RPMI7951 (cell line): ENCODE data around the gene DHRS1. TPM values are rescaled to one million over a fixed set of nuclear protein-coding genes. Genes with fewer than 3 reads are reported as not detected.

Experiments used
- DNase-seq: peaks from one replicate; pipeline ENCODE4 v3.0.0-alpha.2; 2012; ENCODE audit warnings: low read depth
- total RNA-seq: library from RNA; depleted of rRNA; stranded (reverse); fragments of >200 nt; shearing (Covaris generic); gene quantifications from 2 replicates; pipeline ENCODE4 v1.2.3, GENCODE V29; 2014

DHRS1 gene
- total RNA-seq, 1 experiment from 2014 or later = 12.6 TPM

DNA sequence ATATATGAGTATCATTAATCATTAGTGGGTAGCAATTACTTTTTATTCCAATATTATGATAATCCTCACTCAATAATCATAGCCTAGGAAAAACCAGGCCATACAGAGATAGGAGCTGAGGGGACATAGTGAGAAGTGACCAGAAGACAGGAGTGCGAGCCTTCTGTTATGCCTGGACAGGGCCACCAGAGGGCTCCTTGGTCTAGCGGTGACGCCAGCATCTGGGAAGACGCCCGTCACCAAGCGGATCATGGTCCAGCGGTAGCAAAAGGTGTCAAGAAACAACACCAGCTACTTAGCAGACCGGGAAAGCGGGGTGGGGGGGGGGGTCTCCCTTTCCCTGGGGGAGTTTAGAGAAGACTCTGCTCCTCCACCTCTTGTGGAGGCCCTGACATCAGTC, 28.3 kb upstream of the DHRS1 start:
- DNase-seq = peak; percentile 22

DNA sequence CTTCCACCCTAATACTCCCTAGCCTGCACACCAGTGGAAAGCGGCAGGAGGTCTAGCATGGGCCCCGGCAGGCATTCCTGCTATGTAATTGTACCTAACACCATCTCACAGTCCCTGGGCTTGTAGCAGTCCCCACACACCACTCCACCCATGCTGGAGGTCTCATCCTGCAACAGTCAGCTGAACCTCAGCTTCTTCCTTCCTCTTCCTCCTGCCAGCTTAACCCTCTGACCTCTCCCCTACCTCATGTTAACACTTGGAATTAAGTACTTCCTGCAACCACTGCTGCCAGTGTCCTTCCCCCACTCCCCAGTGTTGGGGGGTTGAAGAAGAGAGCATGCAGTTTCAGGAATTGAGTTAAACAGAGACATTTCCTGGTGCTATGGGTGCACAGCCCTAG, 27.7 kb upstream of the DHRS1 start:
- DNase-seq = no peak

DNA sequence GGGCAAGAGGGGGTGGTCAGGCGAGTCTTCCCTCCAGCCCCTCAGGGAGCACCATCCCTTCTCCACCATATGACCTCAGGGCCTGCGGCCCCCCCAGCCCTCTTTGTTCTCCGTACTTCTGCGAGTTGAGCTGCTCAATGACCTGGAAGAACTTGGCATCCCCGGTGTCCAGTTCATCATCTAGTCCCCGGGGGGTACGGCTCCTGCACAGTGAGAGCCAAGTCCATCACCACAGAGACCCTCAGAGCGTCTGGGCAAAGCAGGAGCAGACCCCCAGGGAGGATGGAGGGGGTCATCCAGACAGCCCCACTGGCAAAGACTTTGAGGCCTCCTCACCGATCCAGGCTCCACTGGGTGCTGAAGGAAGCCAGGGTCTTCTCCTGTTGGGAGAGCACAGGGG, 26.4 kb upstream of the DHRS1 start:
- no peak for DNase-seq

DNA sequence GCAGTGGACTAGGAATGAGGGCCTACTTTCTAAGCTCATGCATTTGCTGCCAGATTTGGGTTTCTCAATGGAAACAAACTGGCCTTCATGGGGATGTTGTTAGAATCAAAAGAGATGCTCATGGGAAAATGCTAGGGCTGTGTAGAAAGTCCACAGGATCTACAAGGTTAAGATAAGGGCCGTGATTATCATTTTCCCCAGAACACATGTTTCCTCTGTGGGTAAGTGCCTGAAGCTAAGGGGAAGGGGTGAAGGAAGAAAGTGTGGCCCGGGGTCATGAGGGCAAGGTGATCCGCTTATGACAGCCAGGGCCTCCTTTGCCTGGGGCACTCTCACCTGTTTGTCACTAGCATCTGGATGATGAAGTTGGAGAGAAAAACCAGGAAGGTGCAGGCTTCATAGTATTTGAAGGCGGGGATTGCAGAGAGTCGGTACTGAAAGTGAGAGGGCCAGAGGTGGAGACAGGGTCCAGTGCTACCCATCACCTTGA, 25.5 kb upstream of the DHRS1 start:
- no peak for DNase-seq

DNA sequence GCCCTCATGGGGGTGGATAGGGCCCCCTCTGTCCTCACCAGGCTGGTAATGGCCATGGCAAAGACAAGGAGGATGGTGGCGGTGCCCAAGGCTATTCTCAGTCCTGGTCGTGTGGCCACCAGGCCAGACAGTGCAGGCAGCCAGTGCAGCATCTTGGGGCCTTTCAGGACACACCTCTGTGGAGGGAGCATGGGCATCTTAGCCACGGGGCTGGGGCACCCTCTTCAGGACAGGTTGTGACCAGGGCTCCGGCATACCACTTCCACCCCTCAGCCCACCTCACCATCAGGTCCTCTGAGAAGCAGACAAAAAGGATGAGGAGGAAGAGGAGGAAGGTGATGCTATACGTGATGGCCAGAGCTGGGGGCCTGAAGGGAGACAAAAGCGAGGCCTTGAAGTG, 24.4 kb upstream of the DHRS1 start:
- DNase-seq = no peak

DNA sequence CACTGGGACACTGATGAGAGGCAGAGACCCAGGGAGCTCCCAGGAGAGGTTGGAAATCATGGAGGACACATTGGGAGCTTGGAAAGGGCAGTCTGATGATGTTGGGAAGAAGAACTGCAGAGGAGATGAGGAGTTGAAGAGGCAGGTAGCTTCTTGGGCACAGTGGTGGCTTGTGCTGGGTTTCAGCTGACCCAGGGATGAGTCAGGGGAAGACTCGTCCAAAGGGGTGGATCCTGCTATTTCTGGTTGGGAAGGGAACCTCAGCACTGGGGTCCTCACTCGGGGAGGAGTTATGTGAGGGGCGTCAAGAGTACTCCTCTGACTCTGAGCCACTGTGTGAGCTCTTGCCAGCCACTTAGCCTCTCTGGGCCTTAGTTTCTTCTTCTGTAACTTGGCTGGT, 23.8 kb upstream of the DHRS1 start:
- no peak for DNase-seq

DNA sequence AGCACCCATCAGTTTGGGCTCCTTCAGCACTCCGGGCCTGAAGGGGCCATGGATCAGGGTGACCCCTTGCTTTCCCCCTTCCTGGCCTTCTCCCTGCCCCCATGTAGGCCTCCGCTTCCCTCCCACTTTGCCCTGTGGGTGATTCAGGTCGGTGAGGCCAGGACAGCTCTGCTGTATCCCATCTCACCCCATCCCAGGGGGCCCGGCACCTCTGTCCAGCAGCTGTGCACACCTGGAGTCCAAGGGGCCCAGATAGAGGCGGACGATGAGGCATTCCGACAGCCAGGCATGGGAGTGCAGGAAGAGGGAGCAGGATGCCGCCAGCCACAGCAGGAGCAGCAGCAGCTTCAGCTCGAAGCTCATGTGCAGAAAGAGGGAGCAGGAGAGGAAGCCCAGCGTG, 23.1 kb upstream of the DHRS1 start:
- no peak for DNase-seq

DNA sequence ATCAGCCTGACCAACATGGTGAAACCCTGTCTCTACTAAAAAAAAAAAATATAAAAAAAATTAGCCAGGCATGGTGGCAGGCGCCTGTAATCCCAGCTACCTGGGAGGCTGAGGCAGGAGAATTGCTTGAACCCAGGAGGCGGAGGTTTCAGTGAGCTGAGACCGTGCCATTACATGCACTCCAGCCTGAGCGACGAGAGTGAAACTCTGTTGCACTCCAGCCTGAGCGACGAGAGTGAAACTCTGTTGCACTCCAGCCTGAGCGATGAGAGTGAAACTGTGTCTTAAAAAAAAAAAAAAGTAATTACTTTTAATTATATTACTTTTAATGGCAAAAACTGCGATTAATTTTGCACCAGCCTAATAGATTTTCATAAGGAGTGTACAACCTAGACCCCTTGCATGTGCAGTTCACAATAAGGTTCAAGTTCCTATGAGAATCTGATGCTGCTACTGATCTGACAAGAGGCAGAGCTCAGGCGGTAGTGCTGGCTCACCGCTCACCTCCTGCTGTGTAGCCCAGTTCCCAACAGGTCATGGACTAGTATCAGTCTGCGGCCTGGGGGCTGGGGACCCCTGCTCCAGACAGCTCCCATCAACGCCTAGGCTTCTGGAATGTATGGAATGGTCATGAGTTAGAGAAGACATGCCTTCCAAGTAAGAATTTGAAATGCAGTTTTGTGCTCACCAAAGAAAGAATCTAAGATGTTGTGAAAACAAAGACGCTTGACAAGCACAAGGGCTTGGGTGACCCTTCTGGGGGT, 21.8 kb upstream of the DHRS1 start:
- no peak for DNase-seq

DNA sequence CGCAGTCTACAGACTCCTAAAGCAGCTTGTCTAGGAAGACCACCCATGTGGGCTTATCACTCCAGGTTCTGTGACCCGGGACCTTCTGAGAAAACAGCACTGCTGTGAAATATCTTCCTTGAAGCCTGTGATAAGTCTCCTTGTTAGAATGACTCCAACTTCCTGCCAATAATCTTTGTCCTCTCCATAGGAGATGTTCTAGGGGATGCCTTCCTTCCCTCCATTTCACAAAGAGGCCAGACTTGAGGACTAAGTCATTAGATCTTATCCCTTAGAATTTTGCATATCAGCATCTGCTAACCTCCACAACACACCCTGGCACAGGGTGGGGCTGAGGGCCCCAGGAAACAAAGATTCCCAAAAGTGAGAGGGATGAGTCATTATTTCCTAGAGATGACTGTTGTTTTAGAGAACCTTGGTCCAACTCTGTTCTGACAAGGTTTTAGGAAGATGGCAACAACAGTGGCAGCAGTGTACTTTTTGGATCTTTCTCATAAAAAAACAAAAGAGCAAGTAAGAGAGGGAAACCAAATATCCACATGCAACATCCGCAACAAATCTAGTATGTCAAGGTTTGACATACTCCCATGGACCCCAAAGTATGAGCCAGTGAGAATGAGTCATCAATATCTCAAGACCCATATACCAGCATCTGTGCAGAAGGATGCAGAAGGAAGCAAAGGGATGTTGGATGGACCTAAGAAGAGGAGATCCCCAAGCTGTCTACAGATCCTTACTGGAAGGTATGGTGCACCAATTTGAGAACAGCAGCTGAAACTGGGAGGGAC, 17.8 kb upstream of the DHRS1 start:
- peak; percentile 66 for DNase-seq

DNA sequence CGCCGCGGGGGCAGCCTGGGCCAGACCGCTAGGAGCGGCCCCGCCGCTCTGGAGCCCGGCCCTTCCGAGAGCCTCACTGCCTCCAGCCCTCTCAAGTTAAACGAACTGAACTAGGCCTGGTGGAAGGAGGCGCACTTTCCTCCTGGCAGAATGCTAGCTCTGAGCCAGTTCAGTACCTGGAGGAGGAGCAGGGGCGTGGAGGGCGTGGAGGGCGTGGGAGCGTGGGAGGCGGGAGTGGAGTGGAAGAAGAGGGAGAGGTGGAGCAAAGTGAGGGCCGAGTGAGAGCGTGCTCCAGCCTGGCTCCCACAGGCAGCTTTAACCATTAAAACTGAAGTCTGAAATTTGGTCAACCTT, 17.0 kb upstream of the DHRS1 start:
- no peak for DNase-seq

DNA sequence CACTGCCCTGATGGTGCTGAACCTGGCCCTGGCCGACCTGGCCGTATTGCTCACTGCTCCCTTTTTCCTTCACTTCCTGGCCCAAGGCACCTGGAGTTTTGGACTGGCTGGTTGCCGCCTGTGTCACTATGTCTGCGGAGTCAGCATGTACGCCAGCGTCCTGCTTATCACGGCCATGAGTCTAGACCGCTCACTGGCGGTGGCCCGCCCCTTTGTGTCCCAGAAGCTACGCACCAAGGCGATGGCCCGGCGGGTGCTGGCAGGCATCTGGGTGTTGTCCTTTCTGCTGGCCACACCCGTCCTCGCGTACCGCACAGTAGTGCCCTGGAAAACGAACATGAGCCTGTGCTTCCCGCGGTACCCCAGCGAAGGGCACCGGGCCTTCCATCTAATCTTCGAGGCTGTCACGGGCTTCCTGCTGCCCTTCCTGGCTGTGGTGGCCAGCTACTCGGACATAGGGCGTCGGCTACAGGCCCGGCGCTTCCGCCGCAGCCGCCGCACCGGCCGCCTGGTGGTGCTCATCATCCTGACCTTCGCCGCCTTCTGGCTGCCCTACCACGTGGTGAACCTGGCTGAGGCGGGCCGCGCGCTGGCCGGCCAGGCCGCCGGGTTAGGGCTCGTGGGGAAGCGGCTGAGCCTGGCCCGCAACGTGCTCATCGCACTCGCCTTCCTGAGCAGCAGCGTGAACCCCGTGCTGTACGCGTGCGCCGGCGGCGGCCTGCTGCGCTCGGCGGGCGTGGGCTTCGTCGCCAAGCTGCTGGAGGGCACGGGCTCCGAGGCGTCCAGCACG, 16.4 kb upstream of the DHRS1 start:
- no peak for DNase-seq

DNA sequence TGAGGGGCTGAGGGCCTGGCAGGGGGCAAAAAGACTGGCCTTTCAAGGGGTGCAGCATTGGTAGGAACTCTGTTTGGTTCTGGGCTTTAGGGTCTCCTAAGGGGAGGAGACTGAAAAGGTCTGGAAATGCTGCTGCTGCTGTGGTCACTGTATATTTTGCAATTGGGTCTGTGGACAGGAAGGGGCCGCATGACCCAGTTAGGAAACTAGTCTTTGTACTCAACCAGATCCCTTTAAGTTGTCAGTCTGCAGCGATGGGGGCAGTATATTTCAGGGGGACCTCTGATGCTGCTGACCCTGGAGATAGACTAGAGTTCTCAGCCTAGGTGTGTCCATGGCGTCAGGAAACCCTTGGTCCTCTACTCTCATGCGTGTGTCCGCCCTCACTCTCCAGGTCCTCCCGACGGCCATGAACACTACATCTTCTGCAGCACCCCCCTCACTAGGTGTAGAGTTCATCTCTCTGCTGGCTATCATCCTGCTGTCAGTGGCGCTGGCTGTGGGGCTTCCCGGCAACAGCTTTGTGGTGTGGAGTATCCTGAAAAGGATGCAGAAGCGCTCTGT, 15.7 kb upstream of the DHRS1 start:
- no peak for DNase-seq

DNA sequence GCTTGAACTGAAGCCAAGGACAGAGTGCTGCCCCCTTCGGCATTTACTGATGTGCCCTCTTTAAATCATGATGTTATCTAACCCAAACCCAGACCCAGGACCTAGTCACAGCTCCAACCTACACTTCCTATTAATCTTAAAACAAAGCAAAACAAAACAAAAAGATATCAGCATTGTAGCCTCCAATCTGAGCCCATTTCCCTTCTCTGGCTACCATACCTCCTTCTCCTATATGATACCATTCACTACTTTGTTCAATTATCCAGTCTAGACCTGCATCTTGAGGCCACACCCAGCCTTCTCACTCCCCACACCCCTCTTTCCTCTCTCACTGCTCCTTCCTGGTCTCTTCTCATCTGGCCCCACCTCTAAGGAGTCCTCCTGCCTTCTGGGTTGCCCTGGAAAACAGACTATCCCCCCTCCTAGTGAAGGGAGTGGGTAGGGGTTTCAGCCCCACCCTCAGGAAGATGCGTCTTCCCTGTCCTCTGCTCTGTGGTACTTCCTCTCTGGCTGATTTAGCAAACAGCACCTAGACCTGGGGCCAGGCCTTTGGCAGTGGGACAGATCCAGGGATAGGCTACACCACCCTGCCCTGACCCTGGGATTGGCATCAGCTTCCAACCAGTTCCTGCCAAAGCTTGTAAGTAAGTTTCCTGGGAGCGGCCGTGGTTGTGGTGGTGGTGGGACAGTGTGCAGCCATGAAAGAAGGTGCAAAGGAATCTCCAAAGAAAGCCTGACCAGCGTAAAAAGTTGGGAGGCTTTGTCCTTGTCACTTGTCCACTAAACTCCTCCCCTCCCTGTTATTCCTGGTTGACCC, 15.0 kb upstream of the DHRS1 start:
- DNase-seq = no peak

DNA sequence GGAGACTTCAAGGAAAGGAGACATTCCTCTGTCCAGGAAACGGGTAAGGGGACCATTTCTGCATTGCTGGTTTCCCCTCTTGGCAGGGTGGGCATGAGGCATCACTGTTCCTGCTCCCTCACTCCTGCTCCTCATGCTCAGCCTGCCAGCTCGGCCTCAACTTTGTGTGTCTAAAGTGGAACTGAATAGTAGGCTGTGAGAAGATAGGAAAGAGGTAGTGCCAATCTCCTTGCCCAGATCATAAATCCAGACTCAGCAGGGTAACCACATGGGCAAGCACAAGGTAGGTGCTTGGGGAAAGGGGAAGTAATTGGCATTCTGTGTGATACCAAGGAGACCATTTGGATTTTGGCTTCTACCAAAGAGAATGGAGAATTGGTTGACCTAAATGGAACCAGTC, 14.3 kb upstream of the DHRS1 start:
- no peak for DNase-seq

DNA sequence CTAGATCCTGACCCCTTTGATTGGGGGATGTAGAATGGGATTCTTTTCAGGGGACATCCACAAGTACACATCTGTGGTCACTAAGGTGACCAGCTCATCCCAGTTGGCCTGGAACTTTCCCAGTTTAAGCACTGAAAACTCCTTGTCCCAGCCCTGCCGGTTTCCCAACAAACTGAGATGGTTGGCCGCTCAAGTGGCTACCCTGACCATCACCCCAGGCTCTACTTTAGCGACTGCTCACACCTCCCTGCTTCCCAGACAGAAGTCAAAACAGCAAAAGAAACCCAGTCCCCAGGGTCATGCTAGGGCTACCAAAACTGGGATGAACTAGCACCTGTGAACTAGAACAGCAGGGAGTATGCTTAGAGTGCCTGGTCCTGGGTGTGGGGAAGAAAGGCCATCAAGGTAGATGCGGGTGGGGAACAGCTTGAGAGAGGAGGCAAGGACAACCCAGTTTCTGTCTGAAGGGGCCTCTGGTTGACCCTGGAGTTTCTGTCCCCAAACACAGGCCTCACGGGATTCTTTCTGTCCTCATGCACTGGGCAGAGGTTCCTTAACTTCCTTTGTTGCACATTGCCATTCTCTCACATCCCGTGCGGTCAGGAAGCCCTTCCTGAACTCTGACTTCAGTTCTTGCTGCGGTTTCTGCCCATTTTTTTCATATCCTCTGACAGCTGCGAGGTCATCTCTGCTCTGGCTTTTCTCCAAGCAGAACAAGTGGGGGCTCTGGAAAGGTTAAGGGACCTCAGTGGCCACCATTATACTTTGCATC, 13.3 kb upstream of the DHRS1 start:
- peak; percentile 40 for DNase-seq

DNA sequence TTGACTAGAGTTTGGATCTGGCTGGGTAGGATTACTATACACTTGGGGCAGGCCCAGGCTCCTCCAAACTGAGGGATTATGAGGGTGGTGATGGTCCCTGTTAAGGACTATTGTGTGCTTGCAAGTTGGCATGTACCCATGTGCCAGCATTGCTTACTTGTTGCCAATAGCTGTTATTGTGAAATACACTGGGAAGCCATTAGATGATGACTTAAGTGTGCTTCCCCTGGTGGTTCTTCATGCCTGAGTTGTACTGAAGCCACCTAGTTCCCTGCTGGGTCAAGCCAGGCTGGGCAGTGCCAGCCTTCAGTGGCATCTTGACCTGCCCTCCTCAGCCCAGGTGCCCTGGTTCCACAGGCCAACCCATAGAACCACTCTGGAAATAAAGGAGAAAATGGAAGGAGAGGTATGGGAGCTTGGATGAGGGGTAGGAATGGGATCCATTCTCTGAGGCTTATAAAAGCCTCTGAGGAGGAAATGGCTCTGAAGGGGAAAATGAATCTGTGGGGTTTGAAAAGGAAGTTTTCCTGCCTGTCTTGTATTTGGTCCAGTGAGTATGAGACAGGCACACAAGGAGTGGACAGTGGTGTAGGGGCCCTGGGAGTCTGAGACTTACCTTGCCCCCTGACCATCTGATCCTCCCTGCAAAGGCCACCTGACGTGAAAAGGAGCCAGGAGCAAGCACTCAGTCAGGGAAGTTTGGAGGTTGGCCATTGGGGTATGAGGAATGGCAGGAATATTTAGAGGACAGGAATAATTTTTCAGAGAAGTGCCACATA, 12.4 kb upstream of the DHRS1 start:
- no peak for DNase-seq

DNA sequence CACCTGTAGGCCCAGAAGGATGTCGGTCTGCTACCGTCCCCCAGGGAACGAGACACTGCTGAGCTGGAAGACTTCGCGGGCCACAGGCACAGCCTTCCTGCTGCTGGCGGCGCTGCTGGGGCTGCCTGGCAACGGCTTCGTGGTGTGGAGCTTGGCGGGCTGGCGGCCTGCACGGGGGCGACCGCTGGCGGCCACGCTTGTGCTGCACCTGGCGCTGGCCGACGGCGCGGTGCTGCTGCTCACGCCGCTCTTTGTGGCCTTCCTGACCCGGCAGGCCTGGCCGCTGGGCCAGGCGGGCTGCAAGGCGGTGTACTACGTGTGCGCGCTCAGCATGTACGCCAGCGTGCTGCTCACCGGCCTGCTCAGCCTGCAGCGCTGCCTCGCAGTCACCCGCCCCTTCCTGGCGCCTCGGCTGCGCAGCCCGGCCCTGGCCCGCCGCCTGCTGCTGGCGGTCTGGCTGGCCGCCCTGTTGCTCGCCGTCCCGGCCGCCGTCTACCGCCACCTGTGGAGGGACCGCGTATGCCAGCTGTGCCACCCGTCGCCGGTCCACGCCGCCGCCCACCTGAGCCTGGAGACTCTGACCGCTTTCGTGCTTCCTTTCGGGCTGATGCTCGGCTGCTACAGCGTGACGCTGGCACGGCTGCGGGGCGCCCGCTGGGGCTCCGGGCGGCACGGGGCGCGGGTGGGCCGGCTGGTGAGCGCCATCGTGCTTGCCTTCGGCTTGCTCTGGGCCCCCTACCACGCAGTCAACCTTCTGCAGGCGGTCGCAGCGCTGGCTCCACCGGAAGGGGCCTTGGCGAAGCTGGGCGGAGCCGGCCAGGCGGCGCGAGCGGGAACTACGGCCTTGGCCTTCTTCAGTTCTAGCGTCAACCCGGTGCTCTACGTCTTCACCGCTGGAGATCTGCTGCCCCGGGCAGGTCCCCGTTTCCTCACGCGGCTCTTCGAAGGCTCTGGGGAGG, 11.3 kb upstream of the DHRS1 start, which contains the start of gene LTB4R:
Gene LTB4R (plus strand): TSS at position 857 of the 959 bp plus-strand sequence. CDS start 4,150 bp downstream, outside the sequence.
- DNase-seq = no peak

DNA sequence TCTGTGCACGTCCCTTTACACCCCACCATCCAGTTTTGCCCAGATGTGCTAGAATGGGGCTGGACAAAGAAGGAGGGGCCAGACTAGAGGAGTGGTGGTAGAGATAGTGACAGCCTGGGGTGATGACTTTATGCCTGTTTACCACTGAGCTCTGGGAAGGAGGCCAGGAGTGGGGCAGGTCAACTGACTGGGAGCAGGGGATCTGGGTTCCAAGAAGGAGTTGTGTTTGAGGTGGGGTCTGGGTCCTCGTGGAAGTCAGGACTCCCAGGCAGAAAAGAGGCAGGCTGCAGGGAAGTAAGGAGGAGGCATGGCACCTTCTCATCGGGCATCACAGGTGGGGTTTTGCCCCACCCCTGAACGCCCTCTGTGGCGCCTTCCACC, 10.7 kb upstream of the DHRS1 start:
- no peak for DNase-seq
